Measurements from ENCODE around the gene NR3C2.

NR3C2 gene

GRCh38 chr4:148081745-148082144 lies 360.5 kb downstream of the NR3C2 start:
- no peak for DNase-seq (ENCODE audit: low spot score)

GRCh38 chr4:148081267-148081666 lies 360.9 kb downstream of the NR3C2 start:
- DNase-seq (ENCODE audit: low spot score): no peak
- no peak for TF ChIP-seq CTCF (IDR thresholded peaks at IDR 0.05; ENCODE audit: extremely low read depth, missing control alignments)

More at GRCh38 chr4:148081745-148082144, 360.5 kb downstream of the NR3C2 start:
- no peak for TF ChIP-seq CTCF (IDR thresholded peaks at IDR 0.05; ENCODE audit: extremely low read depth, missing control alignments)

GRCh38 chr4:148079961-148080360 lies 362.3 kb downstream of the NR3C2 start:
- no peak for DNase-seq (ENCODE audit: low spot score)

GRCh38 chr4:148078061-148078460 lies 364.2 kb downstream of the NR3C2 start:
- no peak for DNase-seq (ENCODE audit: low spot score)
- no peak for TF ChIP-seq CTCF (IDR thresholded peaks at IDR 0.05; ENCODE audit: extremely low read depth, missing control alignments)

More at GRCh38 chr4:148079961-148080360, 362.3 kb downstream of the NR3C2 start:
- no peak for TF ChIP-seq CTCF (IDR thresholded peaks at IDR 0.05; ENCODE audit: extremely low read depth, missing control alignments)

DNA sequence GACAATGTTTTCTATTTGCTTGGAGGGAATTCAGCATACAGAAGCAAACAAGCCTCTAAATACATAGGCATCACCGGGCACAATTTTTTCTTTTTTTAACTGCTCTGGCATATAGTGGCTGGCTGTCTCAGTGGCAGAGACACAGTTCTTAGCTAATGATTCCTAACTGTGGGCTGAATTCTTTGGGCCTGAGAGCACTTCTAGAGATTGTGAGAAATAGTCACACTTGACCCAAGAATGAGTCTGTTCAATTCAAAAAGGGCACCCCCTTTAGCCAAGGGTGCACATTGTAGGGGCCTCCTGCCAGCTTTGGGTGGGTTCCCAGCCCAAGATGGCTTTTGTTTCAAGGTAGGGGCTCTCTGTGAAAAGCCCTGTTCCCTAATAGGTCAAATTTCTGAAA lies 364.6 kb downstream of the NR3C2 start:
- no peak for TF ChIP-seq CTCF (IDR thresholded peaks at IDR 0.05; ENCODE audit: extremely low read depth, missing control alignments)
- DNase-seq (ENCODE audit: low spot score): no peak

DNA sequence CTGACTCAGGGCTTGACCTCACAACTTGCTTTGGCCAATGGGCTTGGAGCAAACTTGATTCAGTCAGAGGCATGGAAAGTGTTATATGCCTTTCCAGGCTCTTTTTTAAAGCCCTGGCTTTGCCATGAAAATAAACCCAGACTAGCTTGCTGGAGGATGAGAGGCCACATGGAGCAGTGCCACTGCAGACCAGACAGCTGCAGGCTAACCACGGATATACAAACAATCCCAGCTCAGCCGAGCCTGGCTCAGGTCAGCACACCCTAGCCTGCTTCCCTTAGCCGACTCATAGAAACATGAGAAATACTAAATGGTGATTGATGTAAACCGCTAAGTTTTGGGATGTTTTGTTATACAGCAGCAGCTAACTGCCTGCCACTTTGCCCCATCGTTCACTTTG lies 365.2 kb downstream of the NR3C2 start:
- DNase-seq (ENCODE audit: low spot score): no peak
- no peak for TF ChIP-seq CTCF (IDR thresholded peaks at IDR 0.05; ENCODE audit: extremely low read depth, missing control alignments)

DNA sequence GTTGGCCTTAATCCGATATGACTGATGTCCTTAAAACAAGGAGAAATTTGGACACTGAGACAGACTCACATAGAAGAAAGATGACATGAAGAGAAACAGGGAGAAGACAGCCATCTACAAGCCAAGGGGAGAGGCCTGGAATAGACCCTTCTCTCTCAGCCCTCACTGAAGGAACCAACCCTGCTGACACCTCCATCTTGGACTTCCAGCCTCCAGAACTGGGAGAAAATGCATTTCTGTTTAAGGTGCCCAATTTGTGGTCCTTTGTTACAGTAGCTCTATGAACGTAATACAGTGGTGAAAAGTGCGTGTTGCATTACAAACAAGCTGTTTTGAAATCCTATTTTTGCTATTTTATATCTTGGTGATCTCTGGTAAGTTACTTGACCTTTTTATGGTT lies 366.8 kb downstream of the NR3C2 start:
- DNase-seq (ENCODE audit: low spot score): no peak
- no peak for TF ChIP-seq CTCF (IDR thresholded peaks at IDR 0.05; ENCODE audit: extremely low read depth, missing control alignments)
